ENCODE data around the gene PARP12. TPM values are rescaled to one million over a fixed set of nuclear protein-coding genes. Genes with fewer than 3 reads are reported as not detected.
A peak's percentile ranks its signal among the peaks of the same experiment; 100 is the strongest.

PARP12 gene
- total and polyA plus RNA-seq, 8 donors: 13.0 to 135 (median 33.2) TPM

- H3K36me3 ChIP-seq: peaks cover under 1 to 7% (median 6%) of the 10 kb centered on the region in 4 donors
- peak in 1 of 2 donors; percentile 70 for DNase-seq
- peaks cover 36 to 47% (median 41%) of the 10 kb centered on the region in 4 donors for H3K4me1 ChIP-seq
- no peak for TF ChIP-seq CTCF (IDR thresholded peaks at IDR 0.05)
- no peak for TF ChIP-seq POLR2AphosphoS5 (IDR thresholded peaks at IDR 0.05)
- no peak for TF ChIP-seq EP300 (IDR thresholded peaks at IDR 0.05)
- no peak for TF ChIP-seq POLR2A (IDR thresholded peaks at IDR 0.05)
- intact Hi-C loops (cut with DNase I; ENCODE audit: low total_unique reads): no loop called here
- peak overlapping the region; percentile 91 to 97 (median 95) for H3K27ac ChIP-seq
- peak overlapping the region; percentile 66 to 80 (median 74) for H3K4me3 ChIP-seq
- peaks cover 0 to 11% (median 9%) of the 10 kb centered on the region in 4 donors for H3K9me3 ChIP-seq
- 2 to 15% (median 4%) methylated on average over 18 to 32 of the region's 32 CpGs for WGBS, 5 donors
- no peaks in the 10 kb centered on the region for H3K27me3 ChIP-seq
Measured at GRCh38 chr7:140062118-140062527, 628 bp downstream of the PARP12 start.

GRCh38 chr7:140061607-140061930 is 1.2 kb downstream of the PARP12 start:
- no peaks in the 10 kb centered on the region for H3K27me3 ChIP-seq
- WGBS, 5 donors: 92 to 98% (median 95%) methylated on average over 2 of the region's 2 CpGs
- peak overlapping the region; percentile 91 to 97 (median 95) for H3K27ac ChIP-seq
- TF ChIP-seq POLR2A (IDR thresholded peaks at IDR 0.05) (no peak), EP300 (IDR thresholded peaks at IDR 0.05) (no peak), CTCF (IDR thresholded peaks at IDR 0.05) (no peak), POLR2AphosphoS5 (IDR thresholded peaks at IDR 0.05) (no peak)
- intact Hi-C loops (cut with DNase I; ENCODE audit: low total_unique reads): no loop called here
- peaks cover 6 to 12% (median 12%) of the 10 kb centered on the region in 4 donors for H3K36me3 ChIP-seq
- H3K4me1 ChIP-seq: peaks cover 36 to 47% (median 41%) of the 10 kb centered on the region in 4 donors
- peak overlapping the region; percentile 66 to 80 (median 74) for H3K4me3 ChIP-seq
- DNase-seq: no peak
- peaks cover 0 to 5% (median 3%) of the 10 kb centered on the region in 4 donors for H3K9me3 ChIP-seq

GRCh38 chr7:140060788-140061606 is 1.8 kb downstream of the PARP12 start:
- H3K27me3 ChIP-seq: no peaks in the 10 kb centered on the region

More at GRCh38 chr7:140060788-140061606, 1.8 kb downstream of the PARP12 start:
- H3K9me3 ChIP-seq: no peaks in the 10 kb centered on the region
- intact Hi-C loops (cut with DNase I; ENCODE audit: low total_unique reads): no loop called here
- WGBS, 5 donors: 62 to 82% (median 71%) methylated on average over 11 of the region's 11 CpGs
- H3K36me3 ChIP-seq: peaks cover 9 to 18% (median 17%) of the 10 kb centered on the region in 4 donors
- H3K4me3 ChIP-seq: peak overlapping the region in 3 of 4 donors; percentile 66 to 75 (median 74)
- H3K27ac ChIP-seq: peak overlapping the region; percentile 39 to 96 (median 95)
- H3K4me1 ChIP-seq: peaks cover 36 to 47% (median 41%) of the 10 kb centered on the region in 4 donors
- TF ChIP-seq POLR2AphosphoS5 (IDR thresholded peaks at IDR 0.05) (no peak), EP300 (IDR thresholded peaks at IDR 0.05) (no peak), CTCF (IDR thresholded peaks at IDR 0.05) (no peak), POLR2A (IDR thresholded peaks at IDR 0.05) (no peak)
- peak; percentile 43 to 69 for DNase-seq
